Measurements from ENCODE around the gene PTTG1IP.

The PTTG1IP gene

GRCh38 chr21:44805859-44806258, 67.6 kb downstream of the PTTG1IP start:
- no peaks in the 10 kb centered on the region for H3K9me2 ChIP-seq (ENCODE audit: low read depth, low read length)
- no peaks in the 10 kb centered on the region for H3F3A ChIP-seq (ENCODE audit: insufficient read depth, low read length)
- no peak overlapping the region for H3K4me2 ChIP-seq (ENCODE audit: low read length)
- H3K36me3 ChIP-seq (ENCODE audit: insufficient read depth, low read length), result peaks cover 66% of the 10 kb centered on the region
- H2AFZ ChIP-seq (ENCODE audit: low read length), result no peak overlapping the region
- H3K27me3 ChIP-seq (ENCODE audit: insufficient read depth, low read length), result no peaks in the 10 kb centered on the region
- H3K4me1 ChIP-seq (ENCODE audit: insufficient read depth, low read length, severe bottlenecking), result peaks cover 11% of the 10 kb centered on the region
- H4K20me1 ChIP-seq (ENCODE audit: insufficient read depth, low read length), result no peaks in the 10 kb centered on the region
- H3K79me2 ChIP-seq (ENCODE audit: insufficient read depth, low read length), result peaks cover 6% of the 10 kb centered on the region
- no peak overlapping the region for H3K27ac ChIP-seq (ENCODE audit: low read depth, low read length, poor library complexity, severe bottlenecking)
- no peak overlapping the region for H3K4me3 ChIP-seq (ENCODE audit: low read depth, low read length, poor library complexity, severe bottlenecking)
- H3K9ac ChIP-seq (ENCODE audit: low read length), result no peak overlapping the region
- H3K9me3 ChIP-seq (ENCODE audit: low read length), result no peaks in the 10 kb centered on the region
- TF ChIP-seq CTCF (IDR thresholded peaks at IDR 0.05; ENCODE audit: low read length) (no peak), EZH2 (IDR thresholded peaks at IDR 0.05; ENCODE audit: borderline replicate concordance, low read length) (no peak)

- H3K36me3 ChIP-seq (ENCODE audit: insufficient read depth, low read length), result peaks cover 66% of the 10 kb centered on the region
- no peak overlapping the region for H3K4me3 ChIP-seq (ENCODE audit: low read depth, low read length, poor library complexity, severe bottlenecking)
- H3K27ac ChIP-seq (ENCODE audit: low read depth, low read length, poor library complexity, severe bottlenecking), result no peak overlapping the region
- peaks cover 12% of the 10 kb centered on the region for H3K79me2 ChIP-seq (ENCODE audit: insufficient read depth, low read length)
- H3K4me1 ChIP-seq (ENCODE audit: insufficient read depth, low read length, severe bottlenecking), result peaks cover 16% of the 10 kb centered on the region
- no peaks in the 10 kb centered on the region for H3F3A ChIP-seq (ENCODE audit: insufficient read depth, low read length)
- no peak overlapping the region for H3K9ac ChIP-seq (ENCODE audit: low read length)
- no peak overlapping the region for H2AFZ ChIP-seq (ENCODE audit: low read length)
- H3K4me2 ChIP-seq (ENCODE audit: low read length), result no peak overlapping the region
- H3K27me3 ChIP-seq (ENCODE audit: insufficient read depth, low read length), result no peaks in the 10 kb centered on the region
- no peaks in the 10 kb centered on the region for H4K20me1 ChIP-seq (ENCODE audit: insufficient read depth, low read length)
- TF ChIP-seq CTCF (IDR thresholded peaks at IDR 0.05; ENCODE audit: low read length) (no peak), EZH2 (IDR thresholded peaks at IDR 0.05; ENCODE audit: borderline replicate concordance, low read length) (no peak)
- no peaks in the 10 kb centered on the region for H3K9me3 ChIP-seq (ENCODE audit: low read length)
- no peaks in the 10 kb centered on the region for H3K9me2 ChIP-seq (ENCODE audit: low read depth, low read length)
Measured at GRCh38 chr21:44805226-44805625, 68.3 kb downstream of the PTTG1IP start.

GRCh38 chr21:44804762-44805161, 68.7 kb downstream of the PTTG1IP start:
- Histone ChIP-seq H3K27ac (ENCODE audit: low read depth, low read length, poor library complexity, severe bottlenecking) (no peak overlapping the region), H3F3A (ENCODE audit: insufficient read depth, low read length) (no peaks in the 10 kb centered on the region), H3K27me3 (ENCODE audit: insufficient read depth, low read length) (no peaks in the 10 kb centered on the region), H3K9me2 (ENCODE audit: low read depth, low read length) (no peaks in the 10 kb centered on the region), H3K9ac (ENCODE audit: low read length) (no peak overlapping the region), H3K4me3 (ENCODE audit: low read depth, low read length, poor library complexity, severe bottlenecking) (no peak overlapping the region), H3K79me2 (ENCODE audit: insufficient read depth, low read length) (peaks cover 17% of the 10 kb centered on the region), H4K20me1 (ENCODE audit: insufficient read depth, low read length) (no peaks in the 10 kb centered on the region), H3K36me3 (ENCODE audit: insufficient read depth, low read length) (peaks cover 63% of the 10 kb centered on the region), H2AFZ (ENCODE audit: low read length) (no peak overlapping the region), H3K4me1 (ENCODE audit: insufficient read depth, low read length, severe bottlenecking) (peaks cover 20% of the 10 kb centered on the region), H3K4me2 (ENCODE audit: low read length) (no peak overlapping the region), H3K9me3 (ENCODE audit: low read length) (no peaks in the 10 kb centered on the region)
- no peak for TF ChIP-seq EZH2 (IDR thresholded peaks at IDR 0.05; ENCODE audit: borderline replicate concordance, low read length)
- TF ChIP-seq CTCF (IDR thresholded peaks at IDR 0.05; ENCODE audit: low read length), result no peak

Data from OCI-LY1 (cell line).